HCT116 (cell line): ENCODE measurements around the gene ARGLU1. TPM values are rescaled to one million over a fixed set of nuclear protein-coding genes. Genes with fewer than 3 reads are reported as not detected.

Source experiments
- ATAC-seq: fragments of 200-7000 bp; cut with Tn5 transposase; 2 replicates; pipeline ENCODE4 v1.9.1; 2020; ENCODE audit warnings: mild to moderate bottlenecking, moderate library complexity
- BruUV-seq: library from RNA; stranded (reverse); fragments of 400-500 nt; replicated peaks from 2 replicates; lab custom pipeline; 2021; lab: Mats Ljungman, UMichigan
- CTCF ChIA-PET: fragments of 300-600 bp; sonication (Branson Sonifier 250); formaldehyde crosslinking; loops from one replicate; lab custom pipeline; 2021; ENCODE audit warnings: antibody characterized with exemption; lab: Charles Lee
- POLR2A ChIA-PET: fragments of 300-600, 350-600 bp; sonication (Branson Sonifier 250); formaldehyde crosslinking; loops from one replicate; lab custom pipeline; 2021; ENCODE audit warnings: antibody characterized with exemption; lab: Charles Lee
- RAD21 ChIA-PET, 2 experiments: fragments of 300-600 bp; sonication (Branson Sonifier 250); formaldehyde crosslinking; loops; one replicate each; lab custom pipeline; 2023; ENCODE audit warnings: low total read pairs in 2 of 2; ENCODE audit not compliant: uncharacterized antibody in 2 of 2, unreplicated experiment in 2 of 2, low non-redundant PET in 1 of 2; lab: Charles Lee
- DNase-seq: peaks from one replicate; pipeline ENCODE4 v3.0.0-alpha.2; 2010; ENCODE audit warnings: low read depth, low spot score
- H2AFZ ChIP-seq: fragments of 200-600 bp; shearing (Covaris generic), sonication (generic); 2 replicates; pipeline ENCODE4 v1.6.1; 2017; ENCODE audit warnings: low read depth, mixed run types, mixed read lengths, antibody characterized with exemption, low read length; ENCODE audit not compliant: poor library complexity, severe bottlenecking
- H3K27ac ChIP-seq: 2 replicates; pipeline ENCODE4 v1.5.1; 2012; ENCODE audit warnings: low read depth, low read length
- H3K27me3 ChIP-seq: fragments of 200-600 bp; sonication (generic); 2 replicates; pipeline ENCODE4 v1.6.1; 2016; ENCODE audit warnings: mixed run types, low read length, mixed read lengths; ENCODE audit not compliant: insufficient read depth
- H3K36me3 ChIP-seq, 2 experiments: fragments of 200-500 bp in 1 of 2; fragments of 200-600 bp in 1 of 2; sonication (Bioruptor generic) in 1 of 2; sonication (generic) in 1 of 2; 2 replicates each; pipeline versions ENCODE4 v1.5.1 to v1.6.1; 2014 to 2016; ENCODE audit warnings: low read length in 2 of 2, inconsistent platforms in 1 of 2, mixed read lengths in 1 of 2, mixed run types in 1 of 2; ENCODE audit not compliant: insufficient read depth in 2 of 2, control insufficient read depth in 1 of 2
- H3K4me1 ChIP-seq, 2 experiments: fragments of 200-600 bp in 1 of 2; sonication (generic) in 1 of 2; 2 replicates each; pipeline versions ENCODE4 v1.5.1 to v1.6.1; 2012 to 2017; ENCODE audit warnings: low read length in 2 of 2, inconsistent platforms in 1 of 2, mild to moderate bottlenecking in 1 of 2, mixed read lengths in 1 of 2, mixed run types in 1 of 2, moderate library complexity in 1 of 2; ENCODE audit not compliant: insufficient read depth in 2 of 2, control insufficient read depth in 1 of 2
- H3K4me2 ChIP-seq: fragments of 200-600 bp; sonication (generic); 2 replicates; pipeline ENCODE4 v1.6.1; 2017; ENCODE audit warnings: mixed run types, low read length, mixed read lengths
- H3K4me3 ChIP-seq, 2 experiments: fragments of 200-600 bp in 1 of 2; sonication (generic) in 1 of 2; replicated peaks in 1 of 2; 2 replicates each; pipeline ENCODE4 v1.5.1; 2011 to 2016; ENCODE audit warnings: low read length in 2 of 2, control low read depth in 1 of 2, low read depth in 1 of 2, mild to moderate bottlenecking in 1 of 2, mixed read lengths in 1 of 2, mixed run types in 1 of 2
- H3K79me2 ChIP-seq: fragments of 200-600 bp; sonication (generic); 2 replicates; pipeline ENCODE4 v1.6.1; 2017; ENCODE audit warnings: mild to moderate bottlenecking, mixed run types, low read length, moderate library complexity, mixed read lengths; ENCODE audit not compliant: insufficient read depth
- H3K9ac ChIP-seq: fragments of 200-600 bp; sonication (generic); 2 replicates; pipeline ENCODE4 v1.6.1; 2016; ENCODE audit warnings: low read length, mixed read lengths
- H3K9me2 ChIP-seq: fragments of 200-600 bp; sonication (generic), shearing (Covaris generic); 2 replicates; pipeline ENCODE4 v1.6.1; 2017; ENCODE audit warnings: mixed run types, mild to moderate bottlenecking, moderate library complexity; ENCODE audit not compliant: insufficient read depth
- H3K9me3 ChIP-seq, 2 experiments: fragments of 200-500 bp in 1 of 2; fragments of 200-600 bp in 1 of 2; sonication (Bioruptor generic) in 1 of 2; sonication (generic) in 1 of 2; 2 replicates each; pipeline ENCODE4 v1.6.1; 2014 to 2017; ENCODE audit warnings: low read length in 2 of 2, mixed read lengths in 2 of 2, inconsistent platforms in 1 of 2, low read depth in 1 of 2, mild to moderate bottlenecking in 1 of 2, mixed run types in 1 of 2, moderate library complexity in 1 of 2; ENCODE audit not compliant: control insufficient read depth in 1 of 2, insufficient read depth in 1 of 2
- H4K20me1 ChIP-seq: fragments of 200-600 bp; sonication (generic), shearing (Covaris generic); 2 replicates; pipeline ENCODE4 v1.6.1; 2017; ENCODE audit warnings: mixed run types, mild to moderate bottlenecking, moderate library complexity; ENCODE audit not compliant: insufficient read depth
- ATF3 ChIP-seq: IDR thresholded peaks from 2 replicates; pipeline ENCODE4 v1.6.1; 2012
- CBX3 ChIP-seq: IDR thresholded peaks from 2 replicates; pipeline ENCODE4 v1.6.1; 2012; ENCODE audit warnings: low read depth
- CEBPB ChIP-seq: IDR thresholded peaks from 2 replicates; pipeline ENCODE4 v1.6.1; 2012; ENCODE audit warnings: low read depth
- CTCF ChIP-seq, 3 experiments: fragments of 200-600 bp in 1 of 3; sonication (generic) in 1 of 3; IDR thresholded peaks in 2 of 3; conservative IDR thresholded peaks in 1 of 3; 2 replicates each; pipeline ENCODE4 v1.5.1; 2012 to 2017; ENCODE audit warnings: low read depth in 2 of 3, low read length in 2 of 3, antibody characterized with exemption in 1 of 3, borderline replicate concordance in 1 of 3, control low read depth in 1 of 3, mild to moderate bottlenecking in 1 of 3, mixed read lengths in 1 of 3, mixed run types in 1 of 3, moderate library complexity in 1 of 3; ENCODE audit not compliant: insufficient read depth in 1 of 3
- ELF1 ChIP-seq: IDR thresholded peaks from 2 replicates; pipeline ENCODE4 v1.6.1; 2012; ENCODE audit warnings: low read depth, borderline replicate concordance
- EZH2phosphoT487 ChIP-seq: fragments of 200-600 bp; IDR thresholded peaks from 2 replicates; pipeline ENCODE4 v1.6.1; 2018; ENCODE audit warnings: antibody characterized with exemption, borderline replicate concordance
- FOSL1 ChIP-seq: IDR thresholded peaks from 2 replicates; pipeline ENCODE4 v1.6.1; 2012; ENCODE audit warnings: low read depth
- JUND ChIP-seq: IDR thresholded peaks from 2 replicates; pipeline ENCODE4 v1.6.1; 2012
- POLR2A ChIP-seq: IDR thresholded peaks from 2 replicates; pipeline ENCODE4 v1.7.0; 2011; ENCODE audit warnings: borderline replicate concordance; ENCODE audit not compliant: insufficient read depth, insufficient read length; ENCODE audit errors: extremely low read depth
- POLR2AphosphoS5 ChIP-seq: IDR thresholded peaks from 2 replicates; pipeline ENCODE4 v1.6.1; 2011; ENCODE audit warnings: mild to moderate bottlenecking, low read depth, low read length, moderate library complexity
- SP1 ChIP-seq: IDR thresholded peaks from 2 replicates; pipeline ENCODE4 v1.6.1; 2012; ENCODE audit warnings: low read depth
- SRF ChIP-seq: IDR thresholded peaks from 2 replicates; pipeline ENCODE4 v1.6.1; 2012; ENCODE audit warnings: low read depth
- TCF7L2 ChIP-seq: IDR thresholded peaks from 2 replicates; pipeline ENCODE4 v1.7.0; 2011; ENCODE audit warnings: borderline replicate concordance, inconsistent platforms; ENCODE audit not compliant: insufficient read depth, insufficient read length; ENCODE audit errors: extremely low read depth
- YY1 ChIP-seq: IDR thresholded peaks from 2 replicates; pipeline ENCODE4 v1.6.1; 2011; ENCODE audit warnings: low read length, low read depth, moderate library complexity, mild to moderate bottlenecking; ENCODE audit not compliant: insufficient replicate concordance; ENCODE audit errors: extremely low read depth
- ZFX ChIP-seq: fragments of 450-650 bp; IDR thresholded peaks from 2 replicates; pipeline ENCODE4 v1.6.1; 2017
- ZNF274 ChIP-seq: fragments of 200-500 bp; sonication (Bioruptor generic); IDR thresholded peaks from 2 replicates; pipeline ENCODE4 v1.6.1; 2014; ENCODE audit warnings: mild to moderate bottlenecking, low read depth, low read length, inconsistent platforms
- intact Hi-C: fragments of 100-400 bp; cut with micrococcal nuclease; formaldehyde crosslinking; loops from 2 replicates; pipeline ENCODE4 v1.10.0; 2022
- total RNA-seq: library from RNA; stranded (reverse); gene quantifications from one replicate; pipeline ENCODE4 v1.2.1, GENCODE V29; 2021; ENCODE audit not compliant: unreplicated experiment
- TF ChIP-seq, protein P1 (sequence below): IDR thresholded peaks from 2 replicates; pipeline ENCODE4 v1.6.1; 2012; ENCODE audit warnings: low read depth

ARGLU1 gene
- total RNA-seq, 1 experiment from 2014 or later = 57.8 TPM

- intact Hi-C loops = no loop called here
- H3K27me3 ChIP-seq = no peaks in the 10 kb centered on the region
- BruUV-seq = no TSS peak
- POLR2A ChIA-PET = interaction anchor here (1.8 kb wide), 1 partner anchor 8 kb away, joined by 5 read pairs; the partner anchor contains the start of gene EFNB2
- TF ChIP-seq SRF = no peak
- no peak for TF ChIP-seq TCF7L2
- no peak for TF ChIP-seq YY1
- no peak for TF ChIP-seq CBX3
- no peak for TF ChIP-seq EZH2phosphoT487
- no peak for TF ChIP-seq CEBPB
- no peak for TF ChIP-seq SP1
- TF ChIP-seq, protein P1, sequence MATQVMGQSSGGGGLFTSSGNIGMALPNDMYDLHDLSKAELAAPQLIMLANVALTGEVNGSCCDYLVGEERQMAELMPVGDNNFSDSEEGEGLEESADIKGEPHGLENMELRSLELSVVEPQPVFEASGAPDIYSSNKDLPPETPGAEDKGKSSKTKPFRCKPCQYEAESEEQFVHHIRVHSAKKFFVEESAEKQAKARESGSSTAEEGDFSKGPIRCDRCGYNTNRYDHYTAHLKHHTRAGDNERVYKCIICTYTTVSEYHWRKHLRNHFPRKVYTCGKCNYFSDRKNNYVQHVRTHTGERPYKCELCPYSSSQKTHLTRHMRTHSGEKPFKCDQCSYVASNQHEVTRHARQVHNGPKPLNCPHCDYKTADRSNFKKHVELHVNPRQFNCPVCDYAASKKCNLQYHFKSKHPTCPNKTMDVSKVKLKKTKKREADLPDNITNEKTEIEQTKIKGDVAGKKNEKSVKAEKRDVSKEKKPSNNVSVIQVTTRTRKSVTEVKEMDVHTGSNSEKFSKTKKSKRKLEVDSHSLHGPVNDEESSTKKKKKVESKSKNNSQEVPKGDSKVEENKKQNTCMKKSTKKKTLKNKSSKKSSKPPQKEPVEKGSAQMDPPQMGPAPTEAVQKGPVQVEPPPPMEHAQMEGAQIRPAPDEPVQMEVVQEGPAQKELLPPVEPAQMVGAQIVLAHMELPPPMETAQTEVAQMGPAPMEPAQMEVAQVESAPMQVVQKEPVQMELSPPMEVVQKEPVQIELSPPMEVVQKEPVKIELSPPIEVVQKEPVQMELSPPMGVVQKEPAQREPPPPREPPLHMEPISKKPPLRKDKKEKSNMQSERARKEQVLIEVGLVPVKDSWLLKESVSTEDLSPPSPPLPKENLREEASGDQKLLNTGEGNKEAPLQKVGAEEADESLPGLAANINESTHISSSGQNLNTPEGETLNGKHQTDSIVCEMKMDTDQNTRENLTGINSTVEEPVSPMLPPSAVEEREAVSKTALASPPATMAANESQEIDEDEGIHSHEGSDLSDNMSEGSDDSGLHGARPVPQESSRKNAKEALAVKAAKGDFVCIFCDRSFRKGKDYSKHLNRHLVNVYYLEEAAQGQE = no peak
- TF ChIP-seq ATF3 = no peak
- no peak for TF ChIP-seq POLR2AphosphoS5
- no peak for TF ChIP-seq FOSL1
- TF ChIP-seq ELF1 = no peak
- TF ChIP-seq CTCF (IDR thresholded peaks at IDR 0.05 in 2 of 3, conservative IDR thresholded peaks at IDR 0.05 in 1 of 3; ENCODE audit: borderline replicate concordance in 1 of 3, insufficient read depth in 1 of 3, low read depth in 2 of 3, low read length in 2 of 3) = no peak
- TF ChIP-seq ZFX = no peak
- no peak for TF ChIP-seq JUND
- TF ChIP-seq POLR2A = no peak
- no peak for TF ChIP-seq ZNF274
- H3K4me1 ChIP-seq = peaks cover 14 to 23% of the 10 kb centered on the region in 2 experiments
- no peak overlapping the region for H3K4me2 ChIP-seq
- H3K9ac ChIP-seq = no peak overlapping the region
- H3K9me2 ChIP-seq = no peaks in the 10 kb centered on the region
- H3K36me3 ChIP-seq = peaks cover 0 to 3% of the 10 kb centered on the region in 2 experiments; a peak in 2 of 4 replicates
- no peak overlapping the region for H3K4me3 ChIP-seq
- RAD21 ChIA-PET = no interaction called here
- peaks cover 18% of the 10 kb centered on the region; the same call in 1 of the 2 replicates for H4K20me1 ChIP-seq
- DNase-seq = no peak
- ATAC-seq = no peak
- no peak overlapping the region for H2AFZ ChIP-seq
- H3K27ac ChIP-seq = no peak overlapping the region
- peaks cover 100% of the 10 kb centered on the region for H3K79me2 ChIP-seq
- CTCF ChIA-PET = no interaction called here
- no peaks in the 10 kb centered on the region for H3K9me3 ChIP-seq
Measured at GRCh38 chr13:106527826-106528225, 40.1 kb downstream of the ARGLU1 start.
